Gastroesophageal sphincter (tissue), 4 donors: ENCODE results near the gene DEK. TPM values are rescaled to one million over a fixed set of nuclear protein-coding genes. Genes with fewer than 3 reads are reported as not detected.

Source experiments
- ATAC-seq: fragments of 150-250 bp; one replicate; pipeline ENCODE4 v1.9.1; 2016; ENCODE audit warnings: mild to moderate bottlenecking, moderate library complexity
- H3K27ac ChIP-seq, 4 donors: fragments of 200-600 bp; sonication (generic) in 3 of 4; 1 replicate in 3 of 4; 2 replicates in 1 of 4; pipeline ENCODE4 v1.5.1; 2016 to 2019
- H3K27me3 ChIP-seq: fragments of 200-600 bp; sonication (generic); one replicate; pipeline ENCODE4 v1.5.1; 2019
- H3K36me3 ChIP-seq, 2 donors: fragments of 200-600 bp; sonication (generic); one replicate each; pipeline ENCODE4 v1.5.1; 2019; ENCODE audit warnings: control low read depth in 1 of 2
- H3K4me1 ChIP-seq, 3 donors: fragments of 200-600 bp; sonication (generic); 1 replicate in 2 of 3; 2 replicates in 1 of 3; pipeline ENCODE4 v1.5.1; 2016 to 2019; ENCODE audit warnings: control low read depth in 2 of 3
- H3K4me3 ChIP-seq, 2 donors: fragments of 200-600 bp; sonication (generic); one replicate each; pipeline ENCODE4 v1.5.1; 2019; ENCODE audit warnings: mild to moderate bottlenecking in 1 of 2, moderate library complexity in 1 of 2
- H3K9me3 ChIP-seq, 3 donors: fragments of 200-600 bp; sonication (generic); one replicate each; pipeline ENCODE4 v1.5.1; 2017 to 2019; ENCODE audit warnings: control low read depth in 2 of 3
- CTCF ChIP-seq, 4 experiments: fragments of 200-600 bp in 2 of 4; fragments of 450-650 bp in 2 of 4; sonication (generic) in 1 of 4; IDR thresholded peaks; one replicate each; pipeline ENCODE4 v1.5.1; 2017 to 2019; ENCODE audit warnings: antibody characterized with exemption in 4 of 4, mild to moderate bottlenecking in 2 of 4, moderate library complexity in 2 of 4
- EP300 ChIP-seq: sonication (generic); formaldehyde crosslinking; IDR thresholded peaks from one replicate; pipeline ENCODE4 v1.6.1; 2017; ENCODE audit warnings: antibody characterized with exemption, mild to moderate bottlenecking
- POLR2A ChIP-seq, 2 donors: fragments of 450-650 bp; IDR thresholded peaks; one replicate each; pipeline ENCODE4 v1.6.1; 2017; ENCODE audit warnings: antibody characterized with exemption in 2 of 2, mild to moderate bottlenecking in 2 of 2, moderate library complexity in 1 of 2
- POLR2AphosphoS5 ChIP-seq: sonication (generic); formaldehyde crosslinking; IDR thresholded peaks from one replicate; pipeline ENCODE4 v1.6.1; 2017; ENCODE audit warnings: antibody characterized with exemption
- WGBS, 2 donors: methylation state at CpG; one replicate each; pipeline ENCODE4 v1.1.5; 2018; ENCODE audit warnings: low coverage in 1 of 2; 5-methylcytosine and 5-hydroxymethylcytosine counted together
- total RNA-seq, 4 donors: library from RNA; depleted of rRNA; stranded (reverse); fragments of >200 nt; gene quantifications; one replicate each; pipeline ENCODE4 v1.1.0, GENCODE V29; 2016

Gene DEK
- total RNA-seq, 4 donors from 2014 or later = 162 to 186 (median 177) TPM

- no peak for ATAC-seq
- H3K9me3 ChIP-seq = no peaks in the 10 kb centered on the region
- H3K36me3 ChIP-seq = no peaks in the 10 kb centered on the region
- WGBS, 2 donors = 70 to 76% methylated on average over 2 of the region's 2 CpGs
- no peaks in the 10 kb centered on the region for H3K4me1 ChIP-seq
- no peak overlapping the region for H3K27ac ChIP-seq
- no peak overlapping the region for H3K4me3 ChIP-seq
- no peak for TF ChIP-seq CTCF (IDR thresholded peaks at IDR 0.05)
- no peak for TF ChIP-seq EP300
- TF ChIP-seq POLR2AphosphoS5 = no peak
- no peak for TF ChIP-seq POLR2A (IDR thresholded peaks at IDR 0.05)
- peaks cover 25% of the 10 kb centered on the region for H3K27me3 ChIP-seq
Measured at GRCh38 chr6:18284261-18284660, 19.9 kb upstream of the DEK start.

GRCh38 chr6:18281564-18281963 is 17.2 kb upstream of the DEK start:
- no peak for TF ChIP-seq POLR2AphosphoS5
- no peak for TF ChIP-seq CTCF (IDR thresholded peaks at IDR 0.05)
- TF ChIP-seq POLR2A (IDR thresholded peaks at IDR 0.05) = no peak
- no peak for TF ChIP-seq EP300
- Histone ChIP-seq H3K4me1 (peaks cover 0 to 13% (median 0%) of the 10 kb centered on the region in 3 donors), H3K36me3 (no peaks in the 10 kb centered on the region), H3K27ac (no peak overlapping the region), H3K4me3 (no peak overlapping the region), H3K27me3 (peaks cover 51% of the 10 kb centered on the region), H3K9me3 (no peaks in the 10 kb centered on the region)
- WGBS, 2 donors = 96 to 100% methylated on average over 2 to 4 of the region's 4 CpGs
- ATAC-seq = no peak

GRCh38 chr6:18280084-18280483 is 15.8 kb upstream of the DEK start:
- Histone ChIP-seq H3K27ac (no peak overlapping the region), H3K27me3 (peaks cover 58% of the 10 kb centered on the region), H3K9me3 (no peaks in the 10 kb centered on the region), H3K4me1 (peaks cover 0 to 13% (median 0%) of the 10 kb centered on the region in 3 donors), H3K36me3 (no peaks in the 10 kb centered on the region), H3K4me3 (no peak overlapping the region)
- TF ChIP-seq POLR2A (IDR thresholded peaks at IDR 0.05) (no peak), CTCF (IDR thresholded peaks at IDR 0.05) (no peak), POLR2AphosphoS5 (no peak), EP300 (no peak)
- ATAC-seq = no peak
- WGBS, 2 donors = 36 to 46% methylated on average over 6 of the region's 6 CpGs

- WGBS, 2 donors = 57 to 78% methylated on average over 3 of the region's 3 CpGs
- peaks cover 0 to 13% (median 0%) of the 10 kb centered on the region in 3 donors for H3K4me1 ChIP-seq
- H3K9me3 ChIP-seq = no peaks in the 10 kb centered on the region
- H3K27ac ChIP-seq = no peak overlapping the region
- no peaks in the 10 kb centered on the region for H3K36me3 ChIP-seq
- TF ChIP-seq POLR2AphosphoS5 (no peak), CTCF (IDR thresholded peaks at IDR 0.05) (no peak), EP300 (no peak), POLR2A (IDR thresholded peaks at IDR 0.05) (no peak)
- H3K4me3 ChIP-seq = no peak overlapping the region
- no peak for ATAC-seq
- peaks cover 59% of the 10 kb centered on the region for H3K27me3 ChIP-seq
Measured at GRCh38 chr6:18279422-18279821, 15.1 kb upstream of the DEK start.

GRCh38 chr6:18277237-18278006 is 13.1 kb upstream of the DEK start:
- WGBS, 2 donors = 4 to 22% methylated on average over 4 to 22 of the region's 67 CpGs
- no peak for TF ChIP-seq EP300
- TF ChIP-seq CTCF (IDR thresholded peaks at IDR 0.05) = no peak
- TF ChIP-seq POLR2AphosphoS5 = no peak
- no peak for TF ChIP-seq POLR2A (IDR thresholded peaks at IDR 0.05)
- H3K27me3 ChIP-seq = peaks cover 66% of the 10 kb centered on the region
- no peaks in the 10 kb centered on the region for H3K9me3 ChIP-seq
- H3K4me3 ChIP-seq = peak overlapping the region in 1 of 2 donors; percentile 46
- H3K4me1 ChIP-seq = peaks cover 0 to 13% (median 0%) of the 10 kb centered on the region in 3 donors
- H3K36me3 ChIP-seq = no peaks in the 10 kb centered on the region
- H3K27ac ChIP-seq = no peak overlapping the region
- no peak for ATAC-seq
